Measurements from ENCODE around the gene MAPK10.

- TF ChIP-seq CTCF (IDR thresholded peaks at IDR 0.05; ENCODE audit: extremely low read depth in 1 of 2, insufficient read depth in 1 of 2, low read depth in 1 of 2, low read length in 2 of 2) (no peak), POLR2A (IDR thresholded peaks at IDR 0.05; ENCODE audit: low read depth, low read length) (no peak), MAX (IDR thresholded peaks at IDR 0.05; ENCODE audit: insufficient read depth, insufficient read length) (no peak), POLR2AphosphoS5 (IDR thresholded peaks at IDR 0.05; ENCODE audit: insufficient read depth, low read depth, low read length) (no peak)
Measured at GRCh38 chr4:86098691-86099090, 261.2 kb downstream of the MAPK10 start.

All from endothelial cell of umbilical vein (primary cell).